Measurements from ENCODE around the gene METTL8. TPM values are rescaled to one million over a fixed set of nuclear protein-coding genes. Genes with fewer than 3 reads are reported as not detected.

METTL8 gene
- total RNA-seq, 1 donor from 2014 or later, result 31.5 TPM

DNA sequence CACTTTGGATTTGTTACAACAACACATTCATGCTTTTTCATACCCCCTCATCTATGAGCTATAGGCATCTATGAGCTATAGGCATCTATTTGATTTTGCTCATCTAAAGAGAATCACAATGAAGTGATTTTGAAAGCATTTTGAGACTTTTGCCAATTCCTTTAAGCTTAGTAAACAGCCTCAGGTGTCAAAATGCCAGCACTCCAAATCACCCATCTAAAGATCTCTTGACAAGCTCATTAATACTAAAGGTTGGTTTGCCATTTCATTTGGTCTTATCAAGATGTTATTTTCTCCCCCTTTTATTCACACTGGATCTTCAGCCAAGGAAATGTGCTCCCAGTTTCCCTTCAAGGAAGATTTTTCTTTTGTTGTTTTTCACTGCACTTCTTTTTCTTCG lies 162.4 kb downstream of the METTL8 start:
- DNase-seq (ENCODE audit: low read depth), result no peak
- H3K4me3 ChIP-seq (ENCODE audit: low read depth, low read length), result no peak overlapping the region
- TF ChIP-seq, protein P1, sequence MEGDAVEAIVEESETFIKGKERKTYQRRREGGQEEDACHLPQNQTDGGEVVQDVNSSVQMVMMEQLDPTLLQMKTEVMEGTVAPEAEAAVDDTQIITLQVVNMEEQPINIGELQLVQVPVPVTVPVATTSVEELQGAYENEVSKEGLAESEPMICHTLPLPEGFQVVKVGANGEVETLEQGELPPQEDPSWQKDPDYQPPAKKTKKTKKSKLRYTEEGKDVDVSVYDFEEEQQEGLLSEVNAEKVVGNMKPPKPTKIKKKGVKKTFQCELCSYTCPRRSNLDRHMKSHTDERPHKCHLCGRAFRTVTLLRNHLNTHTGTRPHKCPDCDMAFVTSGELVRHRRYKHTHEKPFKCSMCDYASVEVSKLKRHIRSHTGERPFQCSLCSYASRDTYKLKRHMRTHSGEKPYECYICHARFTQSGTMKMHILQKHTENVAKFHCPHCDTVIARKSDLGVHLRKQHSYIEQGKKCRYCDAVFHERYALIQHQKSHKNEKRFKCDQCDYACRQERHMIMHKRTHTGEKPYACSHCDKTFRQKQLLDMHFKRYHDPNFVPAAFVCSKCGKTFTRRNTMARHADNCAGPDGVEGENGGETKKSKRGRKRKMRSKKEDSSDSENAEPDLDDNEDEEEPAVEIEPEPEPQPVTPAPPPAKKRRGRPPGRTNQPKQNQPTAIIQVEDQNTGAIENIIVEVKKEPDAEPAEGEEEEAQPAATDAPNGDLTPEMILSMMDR (conservative IDR thresholded peaks at IDR 0.05; ENCODE audit: low read depth, low read length), result no peak

DNA sequence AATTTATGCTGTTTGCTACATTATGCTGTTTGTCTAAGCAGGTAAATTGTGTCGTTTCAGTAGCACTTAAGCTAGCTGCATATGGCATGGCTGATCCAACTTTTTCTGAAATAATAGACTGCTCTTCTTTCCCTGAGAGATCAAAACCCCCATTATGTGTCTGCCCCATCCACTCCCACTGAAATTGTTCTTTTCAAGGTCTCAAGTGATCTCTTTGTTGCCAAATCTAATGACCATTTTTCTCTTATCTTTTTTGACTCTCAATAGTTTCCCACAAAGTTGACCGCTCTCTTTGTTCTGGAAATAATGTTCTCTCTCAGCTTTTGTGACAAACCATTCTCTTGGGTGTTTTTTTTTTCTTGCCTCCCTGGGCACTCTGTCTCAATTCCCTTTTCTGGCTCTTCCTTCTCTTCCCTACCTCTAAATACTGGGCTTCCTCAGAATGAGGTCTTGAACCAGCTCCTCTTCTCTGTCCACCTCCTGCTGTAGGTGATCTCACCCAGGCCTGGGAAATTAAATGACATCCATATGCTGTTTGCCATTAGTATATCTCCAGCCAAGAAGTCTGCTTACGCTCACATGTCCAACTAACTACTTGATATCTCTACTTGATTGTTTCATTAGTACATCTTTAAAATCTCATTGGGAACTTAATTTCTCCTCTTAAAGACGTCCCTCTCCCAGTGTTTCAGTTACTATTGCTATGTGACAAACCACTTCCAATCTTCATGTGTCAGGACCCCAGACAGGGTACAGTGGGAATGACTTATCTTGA lies 165.7 kb downstream of the METTL8 start:
- TF ChIP-seq, protein P1 (conservative IDR thresholded peaks at IDR 0.05; ENCODE audit: low read depth, low read length), result no peak
- no peak for DNase-seq (ENCODE audit: low read depth)
- H3K4me3 ChIP-seq (ENCODE audit: low read depth, low read length), result no peak overlapping the region

Other genes starting within 250 kb of the METTL8 start
- gene DCAF17, start 236 bp upstream of the METTL8 start, total RNA-seq, result 8.0 and 11.5 TPM in 2 replicates
- 2.5 and 5.1 TPM in 2 replicates for gene CYBRD1, start 88.5 kb upstream of the METTL8 start, total RNA-seq